Mesothelial cell of epicardium (in vitro differentiated cells): ENCODE results near the gene FXYD5. TPM values are rescaled to one million over a fixed set of nuclear protein-coding genes. Genes with fewer than 3 reads are reported as not detected.

ENCODE experiments used
- DNase-seq, 2 experiments: peaks; one replicate each; pipeline ENCODE4 v3.0.0; 2021; ENCODE audit warnings: low spot score in 2 of 2; ENCODE audit not compliant: unreplicated experiment in 2 of 2
- H3K27ac Mint-ChIP-seq: 2 replicates; pipeline ENCODE4 v1.8.0; 2021; ENCODE audit warnings: mixed read lengths
- H3K27me3 Mint-ChIP-seq: 2 replicates; pipeline ENCODE4 v1.8.0; 2021; ENCODE audit warnings: low read depth, mixed read lengths
- H3K36me3 Mint-ChIP-seq: 2 replicates; pipeline ENCODE4 v1.8.0; 2021; ENCODE audit warnings: mixed read lengths
- H3K4me1 Mint-ChIP-seq: 2 replicates; pipeline ENCODE4 v1.8.0; 2021; ENCODE audit warnings: mixed read lengths
- H3K4me3 Mint-ChIP-seq: 2 replicates; pipeline ENCODE4 v1.8.0; 2021; ENCODE audit warnings: mild to moderate bottlenecking, moderate library complexity, mixed read lengths
- H3K9me3 Mint-ChIP-seq: 2 replicates; pipeline ENCODE4 v1.8.0; 2021; ENCODE audit warnings: mixed read lengths
- CTCF ChIP-seq: fragments of 200-600 bp; sonication (generic); IDR thresholded peaks from one replicate; pipeline ENCODE4 v1.5.0; 2021; ENCODE audit warnings: antibody characterized with exemption; ENCODE audit not compliant: unreplicated experiment
- total RNA-seq: library from RNA; stranded (reverse); gene quantifications from 3 replicates; pipeline ENCODE4 v1.2.1, GENCODE V29; 2021

Gene FXYD5
- total RNA-seq, 1 donor from 2014 or later = 24.7 TPM

- peaks cover 2% of the 10 kb centered on the region for H3K27me3 Mint-ChIP-seq
- DNase-seq = no peak
- no peaks in the 10 kb centered on the region for H3K36me3 Mint-ChIP-seq
- H3K4me1 Mint-ChIP-seq = peaks cover 3% of the 10 kb centered on the region
- H3K4me3 Mint-ChIP-seq = no peak overlapping the region
- H3K9me3 Mint-ChIP-seq = peaks cover 9% of the 10 kb centered on the region
- TF ChIP-seq CTCF = no peak
- H3K27ac Mint-ChIP-seq = no peak overlapping the region
Observed at GRCh38 chr19:35174226-35174625, 19.7 kb downstream of the FXYD5 start.

GRCh38 chr19:35176181-35176570 is 21.6 kb downstream of the FXYD5 start:
- H3K9me3 Mint-ChIP-seq = peaks cover 9% of the 10 kb centered on the region
- H3K4me1 Mint-ChIP-seq = peaks cover 3% of the 10 kb centered on the region
- DNase-seq = no peak
- H3K36me3 Mint-ChIP-seq = no peaks in the 10 kb centered on the region
- peaks cover 2% of the 10 kb centered on the region for H3K27me3 Mint-ChIP-seq
- no peak for TF ChIP-seq CTCF
- H3K27ac Mint-ChIP-seq = no peak overlapping the region
- no peak overlapping the region for H3K4me3 Mint-ChIP-seq

GRCh38 chr19:35177377-35178274 is 23.1 kb downstream of the FXYD5 start:
- DNase-seq = no peak

GRCh38 chr19:35178701-35179100 is 24.2 kb downstream of the FXYD5 start:
- TF ChIP-seq CTCF = no peak
- H3K9me3 Mint-ChIP-seq = peaks cover 9% of the 10 kb centered on the region
- H3K4me3 Mint-ChIP-seq = no peak overlapping the region
- H3K36me3 Mint-ChIP-seq = no peaks in the 10 kb centered on the region
- peaks cover 3% of the 10 kb centered on the region for H3K4me1 Mint-ChIP-seq
- no peak overlapping the region for H3K27ac Mint-ChIP-seq
- no peak for DNase-seq
- peaks cover 2% of the 10 kb centered on the region for H3K27me3 Mint-ChIP-seq

More at GRCh38 chr19:35177377-35178274, 23.1 kb downstream of the FXYD5 start:
- Mint-ChIP-seq H3K27ac (no peak overlapping the region), H3K4me1 (peaks cover 3% of the 10 kb centered on the region), H3K36me3 (no peaks in the 10 kb centered on the region), H3K4me3 (no peak overlapping the region), H3K9me3 (peaks cover 9% of the 10 kb centered on the region), H3K27me3 (peaks cover 2% of the 10 kb centered on the region)
- TF ChIP-seq CTCF = no peak

GRCh38 chr19:35179830-35180229 is 25.3 kb downstream of the FXYD5 start:
- Mint-ChIP-seq H3K9me3 (peaks cover 18% of the 10 kb centered on the region), H3K27me3 (peaks cover 2% of the 10 kb centered on the region), H3K4me1 (peaks cover 3% of the 10 kb centered on the region), H3K27ac (no peak overlapping the region), H3K4me3 (no peak overlapping the region), H3K36me3 (no peaks in the 10 kb centered on the region)
- DNase-seq = no peak
- TF ChIP-seq CTCF = no peak
